Activated CD8-positive, alpha-beta memory T cell treated with anti-CD3 and anti-CD28 coated beads for 24 hours (primary cell): ENCODE measurements around the gene MED29.

Experiments used
- DNase-seq: peaks from one replicate; pipeline ENCODE4 v3.0.0-alpha.2; 2020

MED29 gene

GRCh38 chr19:39390751-39391437 is at the start of gene MED29, which contains the start of gene PAF1:
MED29 (plus strand) TSS chr19:39391378; CDS start chr19:39391423, 45 bp downstream.
PAF1 (minus strand) TSS chr19:39391106; CDS start chr19:39390864, 242 bp downstream.
- DNase-seq, result peak; percentile 93

- DNase-seq, result peak; percentile 98
These were observed 49.2 kb upstream of the MED29 start, which contains the start of gene SAMD4B for GRCh38 chr19:39341719-39342604. SAMD4B (plus strand) TSS chr19:39342421; CDS start chr19:39356894, 14,473 bp downstream.

GRCh38 chr19:39342647-39343305 is 48.4 kb upstream of the MED29 start:
- DNase-seq, result peak; percentile 66

GRCh38 chr19:39345956-39346355 is 45.2 kb upstream of the MED29 start:
- no peak for DNase-seq

- DNase-seq, result no peak
These were observed 43.6 kb upstream of the MED29 start for GRCh38 chr19:39347332-39348164.

GRCh38 chr19:39349326-39349725 is 41.9 kb upstream of the MED29 start:
- DNase-seq, result no peak

GRCh38 chr19:39350156-39350555 is 41.0 kb upstream of the MED29 start:
- no peak for DNase-seq

- no peak for DNase-seq
These were observed 39.6 kb upstream of the MED29 start for GRCh38 chr19:39351537-39352064.

- DNase-seq, result no peak
These were observed 38.6 kb upstream of the MED29 start for GRCh38 chr19:39352381-39353255.

- DNase-seq, result no peak
These were observed 35.9 kb upstream of the MED29 start for GRCh38 chr19:39355253-39355652.

- DNase-seq, result no peak
These were observed 35.1 kb upstream of the MED29 start for GRCh38 chr19:39356073-39356472.

GRCh38 chr19:39356647-39357046 is 34.5 kb upstream of the MED29 start:
- no peak for DNase-seq

- DNase-seq, result no peak
These were observed 32.2 kb upstream of the MED29 start for GRCh38 chr19:39359026-39359425.

- DNase-seq, result no peak
These were observed 30.6 kb upstream of the MED29 start for GRCh38 chr19:39360599-39360998.

GRCh38 chr19:39362682-39363657 is 28.2 kb upstream of the MED29 start:
- no peak for DNase-seq

- no peak for DNase-seq
These were observed 27.2 kb upstream of the MED29 start for GRCh38 chr19:39363901-39364457.

- DNase-seq, result no peak
These were observed 25.6 kb upstream of the MED29 start for GRCh38 chr19:39365531-39365930.

- no peak for DNase-seq
These were observed 22.0 kb upstream of the MED29 start for GRCh38 chr19:39369200-39369599.

- DNase-seq, result no peak
These were observed 20.4 kb upstream of the MED29 start for GRCh38 chr19:39370735-39371134.
